NOMO-1 treated with dmso at 0.1 percent for 144 hours (cell line): ENCODE results near the gene TMEM272.
A peak's percentile ranks its signal among the peaks of the same experiment; 100 is the strongest.

Source experiments
- DNase-seq: peaks from one replicate; lab custom pipeline; 2025; ENCODE audit not compliant: unreplicated experiment; lab: John Stamatoyannopoulos, UW

TMEM272 gene

DNA sequence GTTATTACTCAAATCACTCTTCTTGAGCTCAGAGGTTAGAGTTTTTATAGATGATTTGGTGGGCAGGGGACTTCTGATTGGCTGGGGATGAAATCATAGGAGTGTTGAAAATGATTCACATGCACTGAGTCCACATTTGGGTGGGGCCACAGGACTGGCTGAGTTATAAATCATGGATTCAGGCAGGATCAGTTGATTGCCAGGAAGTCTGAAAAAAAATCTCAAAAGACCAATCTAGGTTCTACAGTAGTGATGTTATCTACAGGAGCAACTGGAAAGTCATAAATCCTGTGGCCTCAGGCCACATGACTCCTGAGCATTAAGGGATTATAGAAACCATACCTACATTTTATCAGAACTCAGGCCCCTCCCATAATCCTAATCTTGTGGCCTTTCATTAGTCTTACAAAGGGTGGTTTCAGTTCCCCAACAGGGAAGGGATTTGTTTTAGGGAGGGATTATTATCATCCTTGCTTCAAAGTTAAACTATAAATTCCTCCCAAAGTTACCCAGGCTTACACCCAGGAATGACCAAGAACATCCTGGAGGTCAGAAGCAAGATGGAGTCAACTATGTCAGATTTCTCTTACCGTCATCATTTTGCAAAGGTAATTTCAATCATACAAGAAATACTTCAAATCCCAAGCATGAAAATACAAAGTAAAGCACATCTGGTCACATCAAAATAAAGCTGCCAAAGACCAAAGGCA, 11.2 kb upstream of the TMEM272 start:
- DNase-seq = no peak

DNA sequence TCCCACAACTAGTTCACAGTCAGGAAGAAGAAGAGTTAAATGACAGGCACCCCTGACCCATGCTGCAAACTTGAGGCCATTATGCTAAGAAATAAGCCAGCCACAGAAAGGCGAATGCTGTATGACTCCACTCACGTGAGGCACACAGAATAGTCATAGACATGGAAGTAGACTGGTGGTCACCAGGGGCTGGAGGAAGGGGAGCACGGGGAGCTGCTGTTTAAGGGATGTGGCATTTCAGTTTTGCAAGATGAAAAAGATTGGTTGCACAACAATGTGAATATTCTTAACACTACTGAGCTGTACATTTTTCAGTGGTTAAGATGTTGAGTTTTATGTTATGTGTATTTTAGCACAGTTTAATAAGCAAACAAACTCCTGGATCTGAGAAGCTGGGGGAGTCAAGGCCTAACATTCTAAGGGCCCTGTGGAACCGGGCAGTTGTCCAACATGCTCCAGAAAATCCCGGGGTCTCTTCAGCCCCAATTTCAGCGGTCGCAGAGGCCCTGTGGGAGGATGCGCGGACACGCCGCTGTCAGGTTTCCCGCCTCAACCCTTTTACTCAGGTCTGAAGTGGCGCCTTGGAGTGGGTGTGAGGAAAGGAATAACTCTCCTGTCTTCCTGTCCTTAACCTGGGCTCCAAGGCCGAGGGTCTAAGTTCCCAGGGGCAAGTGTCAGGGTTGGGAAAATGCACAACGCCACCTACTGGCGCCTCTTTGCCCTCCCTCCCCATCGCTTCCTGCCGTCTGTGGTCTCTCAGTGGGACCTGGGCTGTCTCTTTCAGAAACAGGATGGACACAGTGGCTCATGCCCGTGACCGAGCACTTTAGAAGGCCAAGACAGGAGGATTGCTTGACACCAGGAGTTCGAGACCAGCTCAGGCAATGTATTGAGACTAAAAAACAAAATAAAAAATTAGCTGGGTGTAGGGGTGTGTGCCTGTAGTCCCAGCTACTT, 4.4 kb upstream of the TMEM272 start:
- DNase-seq = no peak

DNA sequence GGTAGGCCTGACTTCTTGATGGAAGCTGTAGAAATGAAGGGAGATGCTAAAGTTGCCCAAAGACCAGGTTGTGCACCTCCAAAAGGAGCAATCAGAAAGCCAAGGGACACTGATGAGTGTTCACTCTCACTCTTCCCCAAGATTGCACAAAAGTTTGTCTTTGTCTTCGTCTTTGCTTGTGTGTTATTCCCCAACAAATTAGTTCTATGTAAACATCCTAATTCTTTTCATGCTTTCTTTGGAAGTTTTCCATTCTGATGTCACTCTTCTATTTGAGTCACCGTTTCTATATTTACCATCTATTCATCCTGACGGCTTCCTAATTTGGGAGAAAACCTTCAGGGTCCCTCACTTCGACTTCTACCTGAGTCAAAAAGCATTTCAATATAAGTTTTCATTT, 3.7 kb upstream of the TMEM272 start:
- DNase-seq = no peak

DNA sequence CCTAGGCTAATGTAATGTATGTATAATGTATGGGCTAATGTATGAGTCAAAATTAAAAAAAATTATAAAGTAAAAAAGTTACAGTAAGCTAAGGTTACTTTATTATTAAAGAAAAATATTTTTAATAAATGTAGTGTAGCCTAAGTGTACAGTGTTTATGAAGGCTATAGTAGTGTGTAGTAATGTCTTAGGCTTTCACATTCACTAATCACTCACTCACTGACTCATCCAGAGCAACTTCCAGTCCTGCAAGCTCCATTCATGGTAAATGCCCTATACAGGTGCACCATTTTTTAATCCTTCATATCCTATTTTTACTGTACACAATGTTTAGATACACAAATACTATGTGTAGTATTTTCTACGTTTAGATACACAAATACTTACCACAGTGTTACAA, 1.8 kb upstream of the TMEM272 start:
- DNase-seq = no peak

DNA sequence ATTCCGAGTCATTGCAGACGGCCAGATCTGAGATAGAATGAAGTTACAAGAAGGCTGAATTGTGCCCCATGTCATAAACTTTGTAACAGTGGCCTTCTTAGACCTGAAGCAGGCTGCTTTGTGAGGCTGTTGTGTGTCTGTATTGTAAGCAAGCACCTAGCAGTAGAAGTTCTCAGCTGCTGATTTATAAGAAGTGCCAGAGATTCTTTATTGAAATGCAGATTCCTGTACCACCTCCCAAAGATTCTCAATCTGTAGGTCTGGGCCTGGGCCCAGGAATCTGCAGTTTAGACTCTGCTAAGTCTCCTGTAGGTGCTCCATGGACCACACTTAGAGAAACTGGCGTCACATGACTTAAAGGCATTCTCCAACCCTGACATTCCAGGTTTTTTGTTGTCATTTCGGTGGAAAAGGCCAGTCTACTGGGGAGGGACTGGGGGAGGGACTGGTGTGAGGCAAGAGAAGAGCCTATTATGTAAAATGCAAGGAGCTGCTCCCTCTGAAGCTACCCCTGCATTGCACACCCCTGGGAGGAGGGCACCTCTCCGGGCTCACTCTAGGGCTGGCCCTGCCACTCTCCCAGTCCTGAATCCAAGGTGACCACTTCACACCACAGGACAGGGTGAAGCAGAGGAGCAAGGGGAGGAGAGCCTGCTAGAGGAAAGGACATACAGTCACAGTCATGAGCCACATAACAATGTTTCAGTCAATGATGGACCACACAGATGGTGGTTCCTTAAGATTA, 769 bp upstream of the TMEM272 start:
- no peak for DNase-seq

DNA sequence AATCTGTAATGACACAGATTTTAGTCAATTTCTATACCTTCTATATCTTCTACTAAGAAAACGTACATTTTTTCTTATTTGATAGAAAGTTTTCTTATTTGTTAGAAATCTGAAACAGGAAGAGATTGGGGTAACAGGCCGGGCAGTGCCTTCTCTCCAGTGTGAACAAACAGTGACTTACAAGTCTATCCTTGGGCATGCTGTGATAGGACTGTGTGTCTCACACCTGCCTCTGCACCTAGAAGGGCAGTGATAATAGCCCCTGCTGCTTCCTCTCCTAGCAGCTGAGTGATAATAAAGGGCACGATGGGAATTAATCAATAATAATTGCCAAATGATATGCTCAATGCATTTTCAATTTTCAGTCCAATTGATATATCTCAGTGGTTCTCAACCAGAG, 1.4 kb downstream of the TMEM272 start:
- no peak for DNase-seq

DNA sequence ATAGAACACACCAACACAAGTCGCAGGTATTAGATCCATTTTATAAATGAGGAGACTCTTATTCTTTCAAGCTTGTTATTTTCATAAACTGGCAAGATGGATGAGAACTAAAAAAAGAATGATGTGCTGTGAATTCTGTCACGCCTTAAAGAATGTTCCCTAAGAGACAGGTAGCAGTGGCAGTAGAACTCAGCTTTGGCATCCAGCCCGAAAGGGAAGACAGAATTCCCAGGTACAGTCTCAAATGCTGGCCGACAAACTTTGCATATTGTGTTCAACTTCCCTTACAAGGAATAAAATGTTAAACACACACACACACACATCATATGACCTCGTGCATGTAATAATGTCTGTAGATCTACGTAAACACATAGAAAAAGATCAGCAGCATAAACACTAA, 3.2 kb downstream of the TMEM272 start:
- no peak for DNase-seq

DNA sequence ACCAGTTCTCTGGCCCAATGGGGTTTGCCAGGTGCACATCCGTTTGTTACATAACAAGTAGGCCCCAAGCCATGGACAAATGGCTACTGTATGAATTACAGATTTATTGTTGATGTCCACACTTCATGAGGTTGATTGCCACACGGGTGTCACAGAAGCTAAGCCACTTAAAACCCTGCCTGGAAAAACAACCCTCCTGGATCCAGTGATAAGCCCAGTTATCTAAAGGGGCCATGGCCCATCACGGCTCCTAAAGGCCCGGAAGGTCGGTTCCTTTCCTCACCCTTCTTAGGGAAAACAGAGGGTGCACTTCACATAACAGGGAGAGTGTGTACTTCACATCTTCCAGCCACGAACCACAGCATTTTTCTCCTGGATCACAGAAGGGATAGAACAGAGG, 4.1 kb downstream of the TMEM272 start:
- no peak for DNase-seq

DNA sequence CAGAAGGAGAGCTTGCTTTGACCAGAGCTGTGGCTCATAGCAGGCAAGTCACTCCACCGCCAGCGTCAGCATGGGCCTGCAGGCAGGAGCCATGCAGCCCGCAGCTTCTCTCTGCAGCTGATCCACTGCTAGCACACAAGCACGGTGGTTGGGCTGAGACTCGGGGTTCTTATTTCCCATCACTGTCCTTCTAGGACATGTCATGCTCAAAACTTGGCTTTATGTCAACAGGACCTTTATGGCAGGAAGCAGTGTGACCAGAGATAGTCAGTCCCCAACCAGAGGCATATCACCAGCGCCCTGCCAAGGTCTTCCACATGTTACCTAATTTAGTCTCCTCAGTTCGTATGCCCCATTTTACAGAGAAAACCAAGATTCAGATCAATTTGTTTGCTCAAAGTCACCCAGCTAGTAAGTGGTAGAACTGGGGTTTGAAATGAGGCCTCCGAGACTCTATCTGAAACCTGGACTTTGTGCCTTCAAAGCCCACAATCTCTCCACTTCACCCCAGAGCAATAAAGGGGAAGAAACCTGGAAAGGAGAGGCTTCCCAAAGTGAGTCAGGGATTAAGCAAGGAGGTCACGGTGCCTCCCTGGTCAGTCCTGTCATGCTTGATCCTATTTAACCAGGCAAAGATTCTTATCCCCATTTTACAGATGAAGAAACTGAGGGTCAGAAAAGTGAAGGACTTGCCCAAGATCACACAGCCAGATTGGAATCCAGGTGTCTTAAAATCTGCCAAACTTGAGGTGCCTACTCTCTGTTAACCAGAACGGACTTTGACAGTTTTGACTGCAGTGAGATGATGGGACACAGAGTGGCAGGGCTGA, 5.1 kb downstream of the TMEM272 start:
- no peak for DNase-seq

DNA sequence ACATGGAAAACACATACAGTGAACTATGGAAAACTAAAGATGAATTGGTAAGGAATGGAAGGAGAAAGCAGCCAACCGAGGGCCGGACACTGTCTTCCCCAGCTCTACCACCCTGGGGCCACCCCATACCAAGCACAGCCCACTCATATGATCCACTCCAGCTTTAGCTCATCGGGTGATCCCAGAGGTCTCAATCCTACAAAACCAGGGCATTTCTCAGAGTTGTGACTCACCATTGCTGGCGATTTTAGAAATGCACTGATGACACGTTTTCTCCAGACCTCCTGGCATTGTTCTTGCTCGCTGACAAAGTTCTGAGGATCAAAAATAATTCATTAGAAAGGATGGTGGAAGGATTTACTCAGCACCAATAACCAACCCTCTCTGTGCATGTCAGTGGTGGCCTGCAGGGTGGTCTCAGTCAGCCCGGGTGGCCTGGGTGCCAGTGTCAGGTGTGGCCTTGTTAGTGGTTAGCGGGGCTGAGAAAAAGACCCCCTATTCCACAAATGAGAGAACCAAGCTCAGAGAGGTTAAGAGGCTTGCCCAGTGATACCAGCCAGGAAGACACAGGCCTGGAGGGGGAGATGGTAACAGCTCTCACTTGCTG, 6.6 kb downstream of the TMEM272 start:
- DNase-seq = no peak

DNA sequence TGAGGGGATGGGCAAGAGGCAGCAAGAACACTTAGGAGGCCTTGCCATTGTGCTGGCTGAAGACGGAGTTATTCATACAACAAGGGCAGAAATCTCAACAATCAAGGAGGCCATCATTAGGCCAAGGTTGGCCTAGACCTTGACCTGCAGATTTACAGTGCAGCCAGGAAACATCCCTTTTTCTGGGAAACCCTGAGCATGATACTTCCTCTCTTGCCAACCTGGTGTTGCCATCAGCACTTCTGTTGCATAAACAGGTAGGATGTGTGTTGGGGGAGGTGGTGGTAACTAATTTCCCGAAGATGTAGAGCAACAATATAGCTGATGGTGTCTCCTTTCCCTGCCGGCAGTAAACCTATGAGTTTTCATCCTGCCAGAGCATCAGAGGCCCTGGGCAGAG, 8.0 kb downstream of the TMEM272 start:
- no peak for DNase-seq

DNA sequence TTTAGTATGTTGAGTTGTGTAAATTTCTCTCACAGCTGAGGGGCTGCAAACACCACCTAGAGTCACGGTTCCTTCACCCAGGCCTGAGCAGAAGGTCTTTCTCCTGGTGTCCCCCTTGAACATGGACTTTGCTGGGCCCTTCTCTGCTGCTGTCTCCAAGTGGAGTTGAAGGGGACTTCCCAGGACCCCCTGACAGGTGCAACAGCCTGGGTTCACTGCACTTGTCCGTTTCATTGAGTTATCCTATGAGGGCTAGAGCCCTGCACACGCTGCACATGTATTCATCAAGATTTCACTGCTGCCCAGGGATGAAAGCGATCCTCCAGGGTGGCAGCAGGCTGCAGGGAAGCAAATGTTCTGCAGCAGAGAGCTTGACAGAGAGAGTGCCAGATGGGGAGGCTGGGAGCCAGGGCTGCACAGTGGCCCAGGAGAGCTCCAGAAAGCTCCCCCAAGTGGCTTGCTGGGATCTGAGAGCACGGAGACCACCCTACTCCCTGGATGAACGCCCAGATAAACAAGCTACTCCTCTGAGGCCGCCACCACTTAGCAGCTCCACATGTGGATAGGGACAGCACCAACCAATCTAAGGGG, 10.3 kb downstream of the TMEM272 start:
- DNase-seq = no peak

DNA sequence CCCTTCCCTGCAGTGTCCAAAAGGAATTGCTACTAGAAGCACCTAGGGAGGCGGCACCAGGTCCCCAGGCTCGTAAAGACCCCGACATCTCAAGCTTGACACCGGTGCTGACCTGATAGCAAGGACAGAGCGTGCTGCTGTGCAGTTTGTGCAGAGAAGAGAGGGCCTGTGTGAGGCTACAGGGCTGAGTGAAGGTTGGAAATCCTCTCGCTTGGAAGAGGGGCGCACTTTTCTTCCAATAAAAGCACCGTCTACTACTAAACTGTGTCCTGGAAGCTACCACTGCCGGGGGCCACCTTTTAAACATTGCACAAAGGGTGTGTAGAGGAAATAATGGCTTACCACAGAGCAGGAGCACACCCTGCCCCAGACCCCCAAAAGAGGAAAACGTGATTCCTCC, 11.0 kb downstream of the TMEM272 start:
- no peak for DNase-seq

DNA sequence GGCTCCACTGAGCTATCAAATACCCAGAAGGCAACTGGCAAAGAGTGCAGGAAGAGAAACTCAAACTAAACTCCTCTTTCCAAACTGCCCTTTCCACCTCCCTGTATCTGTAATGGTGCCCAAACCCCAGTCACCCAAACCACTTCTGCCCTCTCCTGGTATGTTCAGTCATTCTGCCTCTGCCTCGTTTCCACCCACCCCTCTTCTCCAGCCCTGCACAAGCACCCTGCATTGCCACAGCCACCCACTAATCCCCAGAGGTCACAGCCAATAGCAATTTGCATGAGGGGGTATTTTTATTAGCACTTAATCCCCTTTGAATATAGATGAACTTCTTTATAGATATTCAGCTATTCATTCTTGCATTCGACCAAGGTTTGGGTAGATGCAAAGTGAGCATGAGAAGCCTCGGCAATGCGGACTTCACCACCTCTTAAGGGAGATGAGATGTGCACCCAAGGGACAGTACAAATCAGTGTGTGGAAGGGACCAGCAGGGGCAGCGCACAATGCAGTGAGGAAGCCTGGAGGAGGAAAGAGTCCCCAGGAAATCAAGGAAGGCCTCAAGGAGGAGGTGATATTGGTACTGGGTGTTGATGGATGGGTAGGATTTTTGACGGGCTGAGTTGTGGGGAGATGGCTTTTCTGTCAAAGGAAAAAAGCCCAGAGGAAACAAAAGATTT, 12.4 kb downstream of the TMEM272 start:
- DNase-seq = peak; percentile 92

DNA sequence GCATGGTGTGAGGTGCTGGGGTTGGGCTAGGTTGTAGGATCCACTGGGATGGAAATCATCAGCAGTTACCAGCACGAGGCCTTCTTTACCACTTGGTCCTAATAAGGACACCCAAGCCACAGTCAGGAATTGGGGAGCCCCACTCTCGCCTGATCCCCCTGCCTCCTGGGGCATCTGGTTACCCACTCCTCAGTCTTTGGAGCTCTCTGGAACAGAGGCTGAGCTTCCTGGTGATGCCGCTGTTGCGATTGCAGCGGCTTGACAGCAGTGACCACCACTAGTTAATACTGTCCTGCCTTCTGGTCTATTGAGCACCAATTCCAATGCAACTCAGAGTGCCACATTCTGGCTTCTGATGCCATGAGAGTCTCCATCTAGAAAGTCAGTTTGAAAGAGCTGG, 13.5 kb downstream of the TMEM272 start:
- no peak for DNase-seq

DNA sequence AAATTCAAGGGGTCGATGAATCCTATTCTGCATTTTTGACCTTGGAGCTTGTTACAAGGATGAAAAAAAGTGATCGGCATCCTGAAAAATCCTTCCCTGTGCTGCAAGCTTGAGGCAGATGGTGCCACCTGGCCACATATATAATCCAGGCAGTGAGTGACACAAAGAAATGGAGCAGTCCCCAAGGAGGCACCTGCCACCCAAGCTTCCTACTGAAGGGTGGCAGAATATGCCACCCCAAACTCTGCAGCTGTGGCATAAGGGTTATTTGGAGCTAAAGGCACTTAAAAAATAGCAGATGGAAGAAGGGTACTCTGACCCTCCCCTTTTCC, 15.4 kb downstream of the TMEM272 start:
- DNase-seq = no peak

DNA sequence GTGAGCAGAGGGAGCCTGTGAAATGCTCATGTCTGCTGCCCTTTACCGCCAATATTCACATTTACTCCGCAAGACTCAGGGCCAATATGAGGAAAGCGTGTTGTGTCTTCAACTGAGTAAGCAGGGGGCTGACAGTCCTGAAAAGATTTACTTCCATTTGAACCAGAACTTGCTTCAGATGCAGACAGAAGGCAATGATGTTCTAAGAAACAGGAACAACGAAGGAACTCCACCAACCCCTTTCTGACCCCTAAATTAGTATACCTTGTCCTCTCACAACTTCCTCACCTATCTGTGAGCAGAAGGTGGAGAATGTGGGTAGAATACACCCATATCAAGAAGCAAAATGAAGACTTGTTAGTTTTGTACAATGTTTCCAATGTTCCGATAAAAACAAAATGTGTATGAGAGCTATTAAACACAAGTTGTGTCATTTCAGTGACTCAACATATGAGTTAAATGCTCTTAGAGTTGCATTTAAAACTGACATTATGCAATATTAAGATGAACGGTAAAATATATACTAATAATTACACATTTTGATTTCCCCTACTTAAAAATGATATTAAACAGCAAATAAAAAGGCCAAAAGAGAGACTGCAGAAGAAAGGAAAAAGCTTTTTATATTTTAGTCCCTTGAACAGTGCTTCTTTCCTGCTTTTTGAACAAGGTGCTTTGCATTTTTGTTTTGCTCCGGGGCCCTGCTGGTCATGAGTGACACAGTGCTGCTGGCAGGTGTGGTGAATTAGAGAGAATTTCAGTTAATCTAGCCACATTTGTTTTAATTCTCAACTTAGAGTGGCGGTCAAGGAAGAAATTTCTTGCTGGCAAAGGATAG, 16.0 kb downstream of the TMEM272 start:
- peak; percentile 29 for DNase-seq

DNA sequence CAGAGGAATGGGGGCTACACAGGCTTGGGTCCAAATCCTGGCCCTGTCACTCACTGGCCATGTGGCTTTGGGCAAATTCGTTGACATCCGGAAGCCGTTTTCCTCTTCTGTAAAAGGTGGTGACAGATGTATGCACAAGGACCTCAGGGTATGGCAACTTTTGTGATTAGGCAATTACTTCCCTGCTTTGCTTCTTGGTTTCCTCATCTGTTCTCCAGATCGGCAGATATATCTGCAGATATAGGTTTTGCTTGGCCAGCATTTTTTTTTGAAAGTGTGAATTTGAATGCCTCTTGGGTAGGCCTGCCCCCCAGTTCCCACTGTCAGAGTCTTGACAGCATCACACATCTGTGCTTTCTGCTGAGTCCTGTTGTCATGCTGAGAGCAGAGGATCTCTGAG, 17.7 kb downstream of the TMEM272 start:
- DNase-seq = peak; percentile 59

DNA sequence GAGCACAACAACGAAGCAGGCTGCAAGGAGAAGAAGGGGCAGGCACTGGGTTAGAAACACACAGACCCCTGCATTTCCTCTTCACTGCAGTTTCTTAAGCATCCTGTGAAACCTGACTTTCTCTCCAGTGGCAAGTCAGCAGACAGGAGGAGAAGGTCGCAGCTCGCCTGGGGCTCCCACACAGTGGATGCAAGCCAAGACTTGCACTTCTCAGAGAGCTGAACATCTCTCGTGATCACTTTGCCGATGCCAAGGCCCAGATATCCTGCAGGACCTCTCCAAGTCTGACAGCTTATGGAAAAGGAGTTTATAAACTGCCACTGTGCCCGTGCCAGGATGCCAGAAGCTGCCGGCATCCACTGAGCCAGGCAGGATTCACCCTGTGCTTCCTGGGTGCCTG, 18.4 kb downstream of the TMEM272 start:
- DNase-seq = no peak
